DOHH2 (cell line): Measurements from ENCODE around the gene MIF.
"Not testable (repeated sequence)": the region's sequence is repeated elsewhere in the genome, so short reads cannot be mapped to it uniquely, and the experiment has no call there.

Source experiments
- H3F3A ChIP-seq: fragments of 200-600 bp; sonication (generic), shearing (Covaris generic); 2 replicates; pipeline ENCODE4 v1.6.0; 2016; ENCODE audit warnings: antibody characterized with exemption, mild to moderate bottlenecking; ENCODE audit not compliant: control insufficient read depth, insufficient read depth
- H3K27ac ChIP-seq: fragments of 200-600 bp; sonication (generic); 2 replicates; pipeline ENCODE4 v1.5.1; 2014; ENCODE audit warnings: low read depth, mild to moderate bottlenecking, low read length, moderate library complexity
- H3K27me3 ChIP-seq: fragments of 200-600 bp; sonication (generic); 2 replicates; pipeline ENCODE4 v1.6.1; 2014; ENCODE audit warnings: mild to moderate bottlenecking, low read length, mixed read lengths; ENCODE audit not compliant: control insufficient read depth
- H3K36me3 ChIP-seq: fragments of 200-600 bp; sonication (generic); 2 replicates; pipeline ENCODE4 v1.6.1; 2014; ENCODE audit warnings: mild to moderate bottlenecking, low read length, moderate library complexity, mixed read lengths; ENCODE audit not compliant: control insufficient read depth
- H3K4me1 ChIP-seq: fragments of 200-600 bp; sonication (generic); 2 replicates; pipeline ENCODE4 v1.6.1; 2014; ENCODE audit warnings: mild to moderate bottlenecking, low read length, mixed read lengths; ENCODE audit not compliant: control insufficient read depth
- H3K4me2 ChIP-seq: fragments of 200-600 bp; sonication (generic); 2 replicates; pipeline ENCODE4 v1.6.0; 2014; ENCODE audit warnings: mild to moderate bottlenecking, low read length, moderate library complexity
- H3K4me3 ChIP-seq: fragments of 200-600 bp; sonication (generic); 2 replicates; pipeline ENCODE4 v1.5.1; 2014; ENCODE audit warnings: mild to moderate bottlenecking, low read length, mixed read lengths
- H3K79me2 ChIP-seq: fragments of 200-600 bp; sonication (generic); 2 replicates; pipeline ENCODE4 v1.6.1; 2014; ENCODE audit warnings: mild to moderate bottlenecking, low read length, mixed read lengths; ENCODE audit not compliant: control insufficient read depth
- H3K9me2 ChIP-seq: fragments of 200-600 bp; sonication (generic); replicated peaks from 2 replicates; pipeline ENCODE4 v1.6.1; 2014; ENCODE audit warnings: mild to moderate bottlenecking, low read length, mixed read lengths; ENCODE audit not compliant: control insufficient read depth
- H3K9me3 ChIP-seq: fragments of 200-600 bp; sonication (generic); 2 replicates; pipeline ENCODE4 v1.6.1; 2014; ENCODE audit warnings: antibody characterized with exemption, low read length, mixed read lengths; ENCODE audit not compliant: control insufficient read depth, insufficient read depth
- H4K20me1 ChIP-seq: fragments of 200-600 bp; sonication (generic); 2 replicates; pipeline ENCODE4 v1.6.0; 2014; ENCODE audit warnings: low read depth, mild to moderate bottlenecking, antibody characterized with exemption, low read length, moderate library complexity; ENCODE audit not compliant: control insufficient read depth, insufficient read depth
- CTCF ChIP-seq: fragments of 200-600 bp; sonication (generic); IDR thresholded peaks from one replicate; pipeline ENCODE4 v1.5.1; 2014; ENCODE audit warnings: antibody characterized with exemption, mild to moderate bottlenecking, low read depth, low read length; ENCODE audit not compliant: poor library complexity, severe bottlenecking
- EZH2phosphoT487 ChIP-seq: fragments of 200-600 bp; sonication (generic); IDR thresholded peaks from 2 replicates; pipeline ENCODE4 v1.6.1; 2017; ENCODE audit warnings: borderline replicate concordance, mild to moderate bottlenecking, antibody characterized with exemption, low read length, moderate library complexity, mixed read lengths

The MIF gene

GRCh38 chr22:23862103-23862502, 32.1 kb upstream of the MIF start:
- Histone ChIP-seq H4K20me1 (no peaks in the 10 kb centered on the region), H3K9me3 (no peaks in the 10 kb centered on the region), H3K79me2 (peaks cover 11% of the 10 kb centered on the region), H3K9me2 (no peaks in the 10 kb centered on the region), H3K36me3 (no peaks in the 10 kb centered on the region), H3K27ac (no peak overlapping the region), H3F3A (peaks cover 3% of the 10 kb centered on the region; the same call in 1 of the 2 replicates), H3K27me3 (no peaks in the 10 kb centered on the region), H3K4me3 (no peak overlapping the region), H3K4me1 (peaks cover 18% of the 10 kb centered on the region), H3K4me2 (no peak overlapping the region)
- TF ChIP-seq CTCF (peak; percentile 94), EZH2phosphoT487 (no peak)

- not testable (repeated sequence) for H3K27me3 ChIP-seq, H3K9me3 ChIP-seq, H3K36me3 ChIP-seq, H3K4me2 ChIP-seq, H3K27ac ChIP-seq, H3K79me2 ChIP-seq, H3K9me2 ChIP-seq, H4K20me1 ChIP-seq, H3K4me1 ChIP-seq, H3K4me3 ChIP-seq, H3F3A ChIP-seq
These were observed 29.6 kb upstream of the MIF start for GRCh38 chr22:23864499-23865154.

GRCh38 chr22:23868580-23868979, 25.6 kb upstream of the MIF start:
- Histone ChIP-seq H4K20me1 (no peaks in the 10 kb centered on the region), H3K27me3 (no peaks in the 10 kb centered on the region), H3F3A (no peaks in the 10 kb centered on the region), H3K4me1 (no peaks in the 10 kb centered on the region), H3K36me3 (peaks cover 12% of the 10 kb centered on the region; the same call in 1 of the 2 replicates), H3K9me2 (no peaks in the 10 kb centered on the region), H3K9me3 (no peaks in the 10 kb centered on the region), H3K4me2 (no peak overlapping the region), H3K79me2 (no peaks in the 10 kb centered on the region), H3K27ac (no peak overlapping the region), H3K4me3 (no peak overlapping the region)
- TF ChIP-seq EZH2phosphoT487 (no peak), CTCF (no peak)

- Histone ChIP-seq H3K9me3 (no peaks in the 10 kb centered on the region), H3K9me2 (no peaks in the 10 kb centered on the region), H3K27me3 (no peaks in the 10 kb centered on the region), H3K36me3 (peaks cover 5% of the 10 kb centered on the region; the same call in 1 of the 2 replicates), H3K4me2 (peak overlapping the region; percentile 21), H3K27ac (no peak overlapping the region), H3K4me1 (peaks cover 14% of the 10 kb centered on the region), H3K4me3 (no peak overlapping the region), H3F3A (no peaks in the 10 kb centered on the region), H4K20me1 (no peaks in the 10 kb centered on the region), H3K79me2 (no peaks in the 10 kb centered on the region)
- no peak for TF ChIP-seq EZH2phosphoT487
- no peak for TF ChIP-seq CTCF
These were observed 19.3 kb upstream of the MIF start for GRCh38 chr22:23874871-23875270.
